Mesenchymal stem cell (in vitro differentiated cells and primary cell): ENCODE measurements around the gene SPP2.

Experiments used
- DNase-seq: peaks from one replicate; pipeline ENCODE4 v3.0.0-alpha.2; 2013
- H2AFZ ChIP-seq: one replicate; pipeline ENCODE4 v1.6.1; 2013; ENCODE audit warnings: low read depth, mild to moderate bottlenecking, control low read depth, inconsistent platforms, low read length, moderate library complexity
- H2AK5ac ChIP-seq: 2 replicates; pipeline ENCODE4 v1.6.1; 2013; ENCODE audit warnings: low read length, moderate library complexity, mild to moderate bottlenecking, inconsistent platforms; ENCODE audit not compliant: severe bottlenecking
- H2BK120ac ChIP-seq: one replicate; pipeline ENCODE4 v1.6.1; 2013; ENCODE audit warnings: low read depth, mild to moderate bottlenecking, inconsistent platforms, low read length, moderate library complexity
- H2BK12ac ChIP-seq, 2 experiments: one replicate each; pipeline ENCODE4 v1.6.1; 2013; ENCODE audit warnings: inconsistent platforms in 2 of 2, low read length in 2 of 2, mild to moderate bottlenecking in 2 of 2, moderate library complexity in 2 of 2, control low read depth in 1 of 2
- H2BK15ac ChIP-seq: one replicate; pipeline ENCODE4 v1.6.1; 2013; ENCODE audit warnings: mild to moderate bottlenecking, low read depth, inconsistent platforms; ENCODE audit not compliant: poor library complexity, severe bottlenecking
- H2BK5ac ChIP-seq: 2 replicates; pipeline ENCODE4 v1.6.1; 2013; ENCODE audit warnings: low read depth, mild to moderate bottlenecking, low read length, control low read depth, inconsistent platforms; ENCODE audit not compliant: poor library complexity, severe bottlenecking
- H3K14ac ChIP-seq, 2 experiments: one replicate each; pipeline ENCODE4 v1.6.1; 2013; ENCODE audit warnings: inconsistent platforms in 2 of 2, low read length in 2 of 2, control low read depth in 1 of 2, mild to moderate bottlenecking in 1 of 2, moderate library complexity in 1 of 2
- H3K18ac ChIP-seq, 2 experiments: one replicate each; pipeline ENCODE4 v1.6.1; 2013; ENCODE audit warnings: inconsistent platforms in 2 of 2, low read length in 2 of 2, control low read depth in 1 of 2, low read depth in 1 of 2, mild to moderate bottlenecking in 1 of 2
- H3K23ac ChIP-seq, 2 experiments: one replicate each; pipeline ENCODE4 v1.6.1; 2013; ENCODE audit warnings: inconsistent platforms in 2 of 2, low read length in 2 of 2, mild to moderate bottlenecking in 2 of 2, moderate library complexity in 2 of 2, control low read depth in 1 of 2
- H3K27ac ChIP-seq: 2 replicates; pipeline ENCODE4 v1.5.1; 2013; ENCODE audit warnings: mild to moderate bottlenecking, moderate library complexity, low read length, control low read depth, inconsistent platforms; ENCODE audit not compliant: poor library complexity, severe bottlenecking
- H3K27me3 ChIP-seq, 2 experiments: 2 replicates each; pipeline versions ENCODE4 v1.6.1 to v1.7.0; 2013; ENCODE audit warnings: low read length in 2 of 2, mild to moderate bottlenecking in 2 of 2, moderate library complexity in 2 of 2, control low read depth in 1 of 2, inconsistent platforms in 1 of 2; ENCODE audit not compliant: control insufficient read depth in 1 of 2, insufficient read depth in 1 of 2
- H3K36me3 ChIP-seq, 2 experiments: 2 replicates each; pipeline versions ENCODE4 v1.6.1 to v1.7.0; 2013; ENCODE audit warnings: low read length in 2 of 2, control low read depth in 1 of 2, inconsistent platforms in 1 of 2, low read depth in 1 of 2, mild to moderate bottlenecking in 1 of 2; ENCODE audit not compliant: insufficient read depth in 2 of 2, control insufficient read depth in 1 of 2
- H3K4ac ChIP-seq, 2 experiments: one replicate each; pipeline ENCODE4 v1.6.1; 2013; ENCODE audit warnings: inconsistent platforms in 2 of 2, low read length in 2 of 2, mild to moderate bottlenecking in 2 of 2, moderate library complexity in 2 of 2, control low read depth in 1 of 2, low read depth in 1 of 2
- H3K4me1 ChIP-seq: 2 replicates; pipeline ENCODE4 v1.6.1; 2013; ENCODE audit warnings: low read depth, low read length, control low read depth; ENCODE audit not compliant: control insufficient read depth, insufficient read depth
- H3K4me2 ChIP-seq: 2 replicates; pipeline ENCODE4 v1.6.1; 2013; ENCODE audit warnings: low read length, mild to moderate bottlenecking, inconsistent platforms; ENCODE audit not compliant: poor library complexity, severe bottlenecking
- H3K4me3 ChIP-seq, 2 experiments: 2 replicates each; pipeline versions ENCODE4 v1.5.1 to v1.7.0; 2013; ENCODE audit warnings: low read length in 2 of 2, mild to moderate bottlenecking in 2 of 2, control low read depth in 1 of 2, low read depth in 1 of 2; ENCODE audit not compliant: insufficient read depth in 1 of 2
- H3K79me1 ChIP-seq: replicated peaks from 2 replicates; pipeline ENCODE4 v1.6.1; 2013; ENCODE audit warnings: mild to moderate bottlenecking, control low read depth, low read length, inconsistent platforms; ENCODE audit not compliant: poor library complexity, severe bottlenecking
- H3K9ac ChIP-seq: 2 replicates; pipeline ENCODE4 v1.7.0; 2013; ENCODE audit warnings: mild to moderate bottlenecking, low read length, moderate library complexity
- H3K9me3 ChIP-seq: 2 replicates; pipeline ENCODE4 v1.7.0; 2013; ENCODE audit warnings: mild to moderate bottlenecking, low read length; ENCODE audit not compliant: control insufficient read depth
- H4K8ac ChIP-seq: one replicate; pipeline ENCODE4 v1.6.1; 2013; ENCODE audit warnings: inconsistent platforms, mild to moderate bottlenecking, low read length, moderate library complexity
- H4K91ac ChIP-seq: one replicate; pipeline ENCODE4 v1.6.1; 2013; ENCODE audit warnings: mild to moderate bottlenecking, low read length, inconsistent platforms
- WGBS: methylation state at CpG from one replicate; pipeline ENCODE4 v1.1.7; 2013; ENCODE audit warnings: mixed read lengths; 5-methylcytosine and 5-hydroxymethylcytosine counted together

The SPP2 gene

DNA sequence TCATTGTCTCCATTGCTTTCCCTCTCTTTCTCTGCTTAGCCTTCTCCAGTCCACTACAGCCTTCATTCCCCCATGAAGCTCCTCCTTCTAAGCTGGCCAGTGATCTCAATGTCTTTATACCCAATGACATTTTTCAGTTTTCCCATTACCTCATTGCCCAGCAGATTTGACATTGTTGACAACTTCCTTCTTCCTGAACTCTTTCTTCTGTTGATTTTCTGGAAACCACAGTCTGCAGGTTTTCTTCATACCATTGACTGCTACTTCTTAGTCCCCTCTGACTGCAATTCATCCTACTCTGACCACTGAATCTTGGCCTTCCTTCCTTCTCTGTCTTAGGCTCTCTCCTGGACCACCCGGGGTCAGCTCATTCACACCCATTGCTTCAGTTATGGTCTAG, 22.9 kb upstream of the SPP2 start:
- no peak overlapping the region for H3K9ac ChIP-seq
- peaks cover 13% of the 10 kb centered on the region for H3K4me1 ChIP-seq
- 82% methylated on average over 1 of the region's 1 CpG for WGBS
- H3K23ac ChIP-seq: no peak overlapping the region
- no peak overlapping the region for H2BK12ac ChIP-seq
- peak overlapping the region; percentile 94 for H3K27ac ChIP-seq
- no peak overlapping the region for H4K8ac ChIP-seq
- no peak overlapping the region for H3K4me2 ChIP-seq
- peak overlapping the region; percentile 88 for H2AK5ac ChIP-seq
- no peaks in the 10 kb centered on the region for H3K27me3 ChIP-seq
- peak overlapping the region; percentile 10 for H2BK5ac ChIP-seq
- H3K18ac ChIP-seq: no peak overlapping the region
- H3K9me3 ChIP-seq: peaks cover 9% of the 10 kb centered on the region
- H2AFZ ChIP-seq: no peak overlapping the region
- no peaks in the 10 kb centered on the region for H3K79me1 ChIP-seq
- no peak overlapping the region for H3K4me3 ChIP-seq
- H4K91ac ChIP-seq: no peak overlapping the region
- no peak for DNase-seq
- H2BK15ac ChIP-seq: no peak overlapping the region
- H3K4ac ChIP-seq: no peak overlapping the region
- no peak overlapping the region for H3K14ac ChIP-seq
- H2BK120ac ChIP-seq: no peak overlapping the region
- no peaks in the 10 kb centered on the region for H3K36me3 ChIP-seq

DNA sequence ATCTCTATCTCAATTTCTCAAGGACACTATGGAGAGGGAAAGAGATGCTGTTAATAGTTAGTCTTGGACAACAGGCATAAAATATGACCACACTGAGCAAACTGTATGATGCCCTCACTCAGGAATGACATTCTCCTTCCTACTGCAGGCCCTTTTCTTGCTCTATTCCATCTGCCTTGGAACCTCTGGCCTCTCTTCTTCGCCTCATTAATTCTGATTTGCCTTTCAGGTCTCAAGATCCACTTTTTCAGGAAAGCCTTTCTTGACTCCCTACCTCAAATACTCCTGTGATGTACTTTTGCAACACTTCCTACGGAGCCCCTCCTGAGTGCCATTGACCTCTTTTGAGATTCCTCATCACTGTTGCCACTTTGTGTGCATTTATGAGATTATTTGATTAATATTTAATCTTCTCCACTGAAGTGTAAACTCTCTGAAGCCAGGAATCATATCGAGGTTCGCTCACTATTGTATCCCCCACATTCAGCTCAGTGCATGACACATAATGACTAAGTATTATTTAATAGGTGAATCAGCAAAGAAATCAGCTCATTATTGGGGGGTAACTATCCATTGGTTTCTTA, 21.3 kb upstream of the SPP2 start:
- H3K9ac ChIP-seq: no peak overlapping the region
- no peaks in the 10 kb centered on the region for H3K36me3 ChIP-seq
- no peak overlapping the region for H2AK5ac ChIP-seq
- H4K91ac ChIP-seq: no peak overlapping the region
- H2BK15ac ChIP-seq: no peak overlapping the region
- peak overlapping the region; percentile 94 for H3K27ac ChIP-seq
- H3K9me3 ChIP-seq: peaks cover 16% of the 10 kb centered on the region
- H3K4me3 ChIP-seq: no peak overlapping the region
- no peak for DNase-seq
- peaks cover 13% of the 10 kb centered on the region for H3K4me1 ChIP-seq
- no peaks in the 10 kb centered on the region for H3K79me1 ChIP-seq
- H3K14ac ChIP-seq: no peak overlapping the region
- H3K4me2 ChIP-seq: no peak overlapping the region
- no peaks in the 10 kb centered on the region for H3K27me3 ChIP-seq
- no peak overlapping the region for H3K18ac ChIP-seq
- 45% methylated on average over 1 of the region's 4 CpGs for WGBS
- H2BK12ac ChIP-seq: no peak overlapping the region
- no peak overlapping the region for H2AFZ ChIP-seq
- H2BK120ac ChIP-seq: no peak overlapping the region
- H3K4ac ChIP-seq: no peak overlapping the region
- H3K23ac ChIP-seq: no peak overlapping the region
- no peak overlapping the region for H2BK5ac ChIP-seq
- no peak overlapping the region for H4K8ac ChIP-seq

DNA sequence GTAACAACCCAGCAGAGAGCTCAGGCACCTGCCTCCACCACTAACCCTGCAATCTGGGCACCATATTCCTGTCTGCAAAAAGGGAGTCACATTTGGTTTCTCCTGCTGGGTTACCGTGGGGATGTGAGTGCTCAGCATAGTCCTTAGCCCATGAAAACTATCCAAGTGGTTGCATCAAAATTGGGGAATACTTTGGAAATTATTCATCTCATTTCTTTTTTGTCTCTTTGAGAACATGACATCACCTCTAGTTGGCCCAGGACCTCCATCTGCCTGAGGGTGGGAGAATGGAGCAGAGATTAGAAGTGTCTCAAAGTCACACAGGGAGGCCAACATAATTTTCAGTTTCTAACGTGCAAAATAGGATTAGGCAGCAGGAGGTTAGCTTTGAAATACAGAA, 19.3 kb upstream of the SPP2 start:
- Histone ChIP-seq H3K9ac (no peak overlapping the region), H3K27ac (peak overlapping the region; percentile 13), H3K4me3 (no peak overlapping the region), H2BK5ac (no peak overlapping the region), H2BK15ac (no peak overlapping the region), H3K79me1 (no peaks in the 10 kb centered on the region), H3K18ac (no peak overlapping the region), H2AFZ (no peak overlapping the region), H3K23ac (no peak overlapping the region), H3K4me1 (peaks cover 6% of the 10 kb centered on the region), H2AK5ac (peak overlapping the region; percentile 66), H4K91ac (no peak overlapping the region), H3K27me3 (no peaks in the 10 kb centered on the region), H3K36me3 (peaks cover 0 to 5% of the 10 kb centered on the region in 2 experiments), H3K4ac (no peak overlapping the region), H2BK12ac (no peak overlapping the region), H2BK120ac (no peak overlapping the region), H3K14ac (no peak overlapping the region), H3K9me3 (peaks cover 29% of the 10 kb centered on the region), H3K4me2 (no peak overlapping the region), H4K8ac (no peak overlapping the region)
- DNase-seq: no peak
- 100% methylated on average over 1 of the region's 2 CpGs for WGBS

DNA sequence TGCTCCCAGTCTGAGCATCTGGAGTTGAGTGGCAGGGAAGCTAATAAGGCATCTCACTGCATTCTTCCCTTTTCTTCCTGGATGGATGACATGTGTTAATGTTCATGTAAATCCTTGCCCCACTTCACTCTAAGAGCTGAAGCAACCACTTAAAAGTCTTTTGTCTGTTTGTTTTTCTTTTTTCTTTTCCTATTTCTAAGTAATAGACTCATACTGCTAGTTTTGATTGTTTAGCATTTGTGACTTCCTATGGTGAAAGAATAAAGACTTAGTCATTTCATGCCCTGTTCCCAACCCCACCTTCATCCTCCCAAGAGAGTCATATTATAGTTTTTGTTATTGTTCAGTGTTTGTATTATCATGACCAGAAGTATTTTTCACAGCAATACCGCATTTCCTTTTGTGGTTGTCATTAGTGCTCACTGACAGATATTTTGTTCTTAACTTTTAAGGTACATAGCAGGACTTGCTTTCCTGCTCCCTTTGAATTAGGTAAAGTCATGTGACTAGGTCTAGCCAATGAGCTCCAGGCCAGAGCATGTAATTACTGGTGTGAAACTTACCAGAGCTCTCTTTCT, 18.1 kb upstream of the SPP2 start:
- DNase-seq: peak; percentile 51
- no peak overlapping the region for H3K4me3 ChIP-seq
- 71% methylated on average over 1 of the region's 1 CpG for WGBS

More for the DNA sequence above, 18.1 kb upstream of the SPP2 start:
- no peak overlapping the region for H2BK5ac ChIP-seq
- peak overlapping the region; percentile 13 for H3K27ac ChIP-seq
- H3K14ac ChIP-seq: no peak overlapping the region
- no peak overlapping the region for H3K4me2 ChIP-seq
- H3K36me3 ChIP-seq: peaks cover 0 to 5% of the 10 kb centered on the region in 2 experiments
- no peak overlapping the region for H4K91ac ChIP-seq
- H3K4ac ChIP-seq: no peak overlapping the region
- no peak overlapping the region for H4K8ac ChIP-seq
- H3K79me1 ChIP-seq: no peaks in the 10 kb centered on the region
- H2AK5ac ChIP-seq: no peak overlapping the region
- peak overlapping the region; percentile 35 for H3K9ac ChIP-seq
- H2BK15ac ChIP-seq: no peak overlapping the region
- H3K9me3 ChIP-seq: peaks cover 29% of the 10 kb centered on the region
- no peak overlapping the region for H3K18ac ChIP-seq
- no peak overlapping the region for H3K23ac ChIP-seq
- H2AFZ ChIP-seq: no peak overlapping the region
- no peak overlapping the region for H2BK120ac ChIP-seq
- H3K4me1 ChIP-seq: peaks cover 2% of the 10 kb centered on the region
- H2BK12ac ChIP-seq: no peak overlapping the region
- no peaks in the 10 kb centered on the region for H3K27me3 ChIP-seq
